ENCODE data around the gene ADM2.

The ADM2 gene

GRCh38 chr22:50506611-50507420 lies 25.5 kb downstream of the ADM2 start:
- peaks cover 16 to 22% of the 10 kb centered on the region in 2 experiments for H3K4me1 ChIP-seq (ENCODE audit: control insufficient read depth in 1 of 2, insufficient read depth in 1 of 2, low read depth in 1 of 2, low read length in 1 of 2)
- no peak for TF ChIP-seq CTCF (IDR thresholded peaks at IDR 0.05)

GRCh38 chr22:50507421-50507990 lies 26.2 kb downstream of the ADM2 start, which contains the start of gene LMF2:
Gene LMF2 (minus strand): TSS chr22:50507702. CDS start chr22:50507675, 27 bp downstream.
- Histone ChIP-seq H3K4me3 (ENCODE audit: low read depth in 1 of 2, low read length in 1 of 2) (peak within 1 kb of the TSS; percentile 79 to 83), H3K27me3 (no peaks in the 10 kb centered on the region), H3K27ac (peak within 1 kb of the TSS; percentile 92), H3K4me1 (ENCODE audit: control insufficient read depth in 1 of 2, insufficient read depth in 1 of 2, low read depth in 1 of 2, low read length in 1 of 2) (peaks cover 16 to 22% of the 10 kb centered on the region in 2 experiments), H3K36me3 (peaks cover 41% of the 10 kb centered on the region), H3K9me3 (no peaks in the 10 kb centered on the region)
- TF ChIP-seq CTCF (IDR thresholded peaks at IDR 0.05), result peak; percentile 38

More at GRCh38 chr22:50506611-50507420, 25.5 kb downstream of the ADM2 start:
- Histone ChIP-seq H3K9me3 (no peaks in the 10 kb centered on the region), H3K36me3 (peaks cover 47% of the 10 kb centered on the region), H3K27me3 (no peaks in the 10 kb centered on the region), H3K27ac (peak overlapping the region; percentile 92), H3K4me3 (ENCODE audit: low read depth in 1 of 2, low read length in 1 of 2) (peak overlapping the region; percentile 61 to 83)

- peak within 1 kb of the TSS; percentile 79 to 83 for H3K4me3 ChIP-seq (ENCODE audit: low read depth in 1 of 2, low read length in 1 of 2)
- no peaks in the 10 kb centered on the region for H3K9me3 ChIP-seq
- H3K27me3 ChIP-seq, result no peaks in the 10 kb centered on the region
- H3K27ac ChIP-seq, result peak within 1 kb of the TSS; percentile 92
- H3K4me1 ChIP-seq (ENCODE audit: control insufficient read depth in 1 of 2, insufficient read depth in 1 of 2, low read depth in 1 of 2, low read length in 1 of 2), result peaks cover 16 to 22% of the 10 kb centered on the region in 2 experiments
- H3K36me3 ChIP-seq, result peaks cover 34% of the 10 kb centered on the region
- no peak for TF ChIP-seq CTCF (IDR thresholded peaks at IDR 0.05)
Measured at GRCh38 chr22:50507991-50508884, 26.9 kb downstream of the ADM2 start, which contains the start of gene NCAPH2. Gene NCAPH2 (plus strand): TSS chr22:50508224. CDS start chr22:50508338, 114 bp downstream.

- Histone ChIP-seq H3K36me3 (peaks cover 28% of the 10 kb centered on the region), H3K9me3 (no peaks in the 10 kb centered on the region), H3K27ac (peak overlapping the region; percentile 92), H3K27me3 (no peaks in the 10 kb centered on the region), H3K4me1 (ENCODE audit: control insufficient read depth in 1 of 2, insufficient read depth in 1 of 2, low read depth in 1 of 2, low read length in 1 of 2) (peaks cover 16 to 22% of the 10 kb centered on the region in 2 experiments), H3K4me3 (ENCODE audit: low read depth in 1 of 2, low read length in 1 of 2) (peak overlapping the region; percentile 78 to 79)
- TF ChIP-seq CTCF (IDR thresholded peaks at IDR 0.05), result no peak
Measured at GRCh38 chr22:50508897-50509296, 27.6 kb downstream of the ADM2 start.

GRCh38 chr22:50513175-50513574 lies 31.8 kb downstream of the ADM2 start:
- H3K4me3 ChIP-seq (ENCODE audit: low read depth in 1 of 2, low read length in 1 of 2), result no peak overlapping the region
- peaks cover 20% of the 10 kb centered on the region for H3K36me3 ChIP-seq
- H3K27me3 ChIP-seq, result no peaks in the 10 kb centered on the region
- H3K4me1 ChIP-seq (ENCODE audit: control insufficient read depth in 1 of 2, insufficient read depth in 1 of 2, low read depth in 1 of 2, low read length in 1 of 2), result peaks cover 6 to 12% of the 10 kb centered on the region in 2 experiments
- TF ChIP-seq CTCF (IDR thresholded peaks at IDR 0.05), result no peak
- no peaks in the 10 kb centered on the region for H3K9me3 ChIP-seq
- H3K27ac ChIP-seq, result no peak overlapping the region
